ENCODE results near the gene KRTAP20-4.

The KRTAP20-4 gene

DNA sequence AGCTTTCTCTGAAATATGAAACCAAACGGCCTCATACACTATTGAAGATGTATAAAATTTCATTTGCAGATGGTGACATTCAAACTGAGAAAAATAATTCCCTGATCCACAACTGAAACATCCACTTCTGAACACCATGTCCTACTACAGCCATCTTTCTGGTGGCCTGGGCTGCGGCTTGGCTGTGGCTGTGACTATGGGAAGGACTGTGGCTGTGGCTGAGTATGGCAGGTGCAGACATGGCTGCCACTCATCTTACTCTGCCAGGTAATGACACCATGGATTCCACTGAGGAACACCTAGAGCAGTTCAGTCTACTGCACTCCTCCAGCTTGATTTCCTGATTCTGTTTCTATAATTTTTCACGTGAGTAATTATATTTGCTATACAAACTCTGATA is at the start of gene KRTAP20-4:
TSS of gene KRTAP20-4 (plus strand) at position 106 of the 400 bp plus-strand sequence.
- TF ChIP-seq SP1 (IDR thresholded peaks at IDR 0.05) = no peak
- no peak for TF ChIP-seq HDGF (IDR thresholded peaks at IDR 0.05; ENCODE audit: borderline replicate concordance)
- TF ChIP-seq NFRKB (IDR thresholded peaks at IDR 0.05) = no peak
- no peak for TF ChIP-seq FOXM1 (IDR thresholded peaks at IDR 0.05; ENCODE audit: borderline replicate concordance)
- TF ChIP-seq SUZ12 (IDR thresholded peaks at IDR 0.05) = no peak
- no peak for TF ChIP-seq ARNT (IDR thresholded peaks at IDR 0.05)
- TF ChIP-seq, protein P1, sequence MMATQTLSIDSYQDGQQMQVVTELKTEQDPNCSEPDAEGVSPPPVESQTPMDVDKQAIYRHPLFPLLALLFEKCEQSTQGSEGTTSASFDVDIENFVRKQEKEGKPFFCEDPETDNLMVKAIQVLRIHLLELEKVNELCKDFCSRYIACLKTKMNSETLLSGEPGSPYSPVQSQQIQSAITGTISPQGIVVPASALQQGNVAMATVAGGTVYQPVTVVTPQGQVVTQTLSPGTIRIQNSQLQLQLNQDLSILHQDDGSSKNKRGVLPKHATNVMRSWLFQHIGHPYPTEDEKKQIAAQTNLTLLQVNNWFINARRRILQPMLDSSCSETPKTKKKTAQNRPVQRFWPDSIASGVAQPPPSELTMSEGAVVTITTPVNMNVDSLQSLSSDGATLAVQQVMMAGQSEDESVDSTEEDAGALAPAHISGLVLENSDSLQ (IDR thresholded peaks at IDR 0.05) = no peak
- TF ChIP-seq CTBP1 (IDR thresholded peaks at IDR 0.05; ENCODE audit: borderline replicate concordance) = no peak
- TF ChIP-seq BHLHE40 (IDR thresholded peaks at IDR 0.05; ENCODE audit: borderline replicate concordance) = no peak
- no peak for TF ChIP-seq L3MBTL2 (conservative IDR thresholded peaks at IDR 0.05)
- no peak for TF ChIP-seq FOXA1 (IDR thresholded peaks at IDR 0.05)
- no peak for TF ChIP-seq ELF4 (IDR thresholded peaks at IDR 0.05)
- no peak for TF ChIP-seq LEF1 (IDR thresholded peaks at IDR 0.05; ENCODE audit: borderline replicate concordance)
- TF ChIP-seq FOXK2 (IDR thresholded peaks at IDR 0.05) = no peak
- TF ChIP-seq TARDBP (IDR thresholded peaks at IDR 0.05) = no peak
- TF ChIP-seq ZNF384 (IDR thresholded peaks at IDR 0.05) = no peak
- CTCF ChIA-PET = no interaction called here
- POLR2A ChIA-PET = no interaction called here
- DNase-seq (ENCODE audit: extremely low spot score) = no peak

DNA sequence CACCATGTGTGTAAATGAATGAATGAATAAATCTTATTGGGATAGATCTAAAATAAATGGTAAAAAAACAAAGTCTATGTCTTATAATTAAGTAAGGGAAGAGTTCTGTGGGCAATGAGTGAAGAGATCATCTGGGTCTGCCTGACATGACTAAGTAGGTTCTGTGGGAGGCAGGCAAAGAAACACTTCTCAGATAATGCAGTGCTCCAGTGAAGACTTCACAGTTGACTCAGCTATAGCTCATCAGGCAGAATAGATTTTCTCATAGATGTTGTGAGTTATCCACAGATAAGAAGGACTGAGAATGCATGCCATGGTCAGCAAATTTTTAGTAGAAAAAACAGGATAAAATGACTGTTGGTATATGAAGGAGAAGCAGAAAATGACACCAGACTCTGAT is 42.7 kb upstream of the KRTAP20-4 start:
- POLR2A ChIA-PET = no interaction called here
- DNase-seq (ENCODE audit: extremely low spot score) = no peak
- CTCF ChIA-PET = no interaction called here
- TF ChIP-seq BHLHE40 (IDR thresholded peaks at IDR 0.05; ENCODE audit: borderline replicate concordance) (no peak), ARNT (IDR thresholded peaks at IDR 0.05) (no peak), FOXK2 (IDR thresholded peaks at IDR 0.05) (no peak), ZNF384 (IDR thresholded peaks at IDR 0.05) (no peak), ELF4 (IDR thresholded peaks at IDR 0.05) (no peak), LEF1 (IDR thresholded peaks at IDR 0.05; ENCODE audit: borderline replicate concordance) (no peak), TARDBP (IDR thresholded peaks at IDR 0.05) (no peak), SP1 (IDR thresholded peaks at IDR 0.05) (no peak), HDGF (IDR thresholded peaks at IDR 0.05; ENCODE audit: borderline replicate concordance) (no peak), NFRKB (IDR thresholded peaks at IDR 0.05) (no peak), CTBP1 (IDR thresholded peaks at IDR 0.05; ENCODE audit: borderline replicate concordance) (no peak), FOXA1 (IDR thresholded peaks at IDR 0.05) (no peak), L3MBTL2 (conservative IDR thresholded peaks at IDR 0.05) (no peak)
- TF ChIP-seq, protein P1 (IDR thresholded peaks at IDR 0.05) = no peak

DNA sequence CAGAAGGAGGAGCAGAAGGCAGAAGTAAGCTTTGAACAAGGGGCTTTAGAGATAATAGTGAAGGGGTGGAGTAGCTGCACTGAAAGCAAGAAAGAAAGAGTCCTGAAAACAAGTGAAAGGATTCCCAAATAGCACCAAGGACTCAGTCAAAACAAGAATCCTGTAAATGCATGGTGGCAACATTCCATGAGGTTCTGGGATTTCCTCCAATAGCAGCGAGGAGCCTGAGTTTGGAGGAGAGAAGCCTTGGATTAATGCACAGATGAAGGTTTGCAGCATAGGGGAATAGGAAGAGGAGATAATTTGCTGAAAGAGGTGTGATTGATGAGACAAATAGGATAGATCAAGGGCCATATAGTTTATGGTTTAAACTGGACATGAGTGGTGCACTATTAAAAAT is 41.1 kb upstream of the KRTAP20-4 start:
- TF ChIP-seq TARDBP (IDR thresholded peaks at IDR 0.05) (no peak), NFRKB (IDR thresholded peaks at IDR 0.05) (no peak), LEF1 (IDR thresholded peaks at IDR 0.05; ENCODE audit: borderline replicate concordance) (no peak), ELF4 (IDR thresholded peaks at IDR 0.05) (no peak), SP1 (IDR thresholded peaks at IDR 0.05) (no peak), HDGF (IDR thresholded peaks at IDR 0.05; ENCODE audit: borderline replicate concordance) (no peak), FOXA1 (IDR thresholded peaks at IDR 0.05) (no peak), CTBP1 (IDR thresholded peaks at IDR 0.05; ENCODE audit: borderline replicate concordance) (no peak), ZNF384 (IDR thresholded peaks at IDR 0.05) (no peak), SUZ12 (IDR thresholded peaks at IDR 0.05) (no peak), ARNT (IDR thresholded peaks at IDR 0.05) (no peak), FOXK2 (IDR thresholded peaks at IDR 0.05) (no peak), L3MBTL2 (conservative IDR thresholded peaks at IDR 0.05) (no peak), BHLHE40 (IDR thresholded peaks at IDR 0.05; ENCODE audit: borderline replicate concordance) (no peak), FOXM1 (IDR thresholded peaks at IDR 0.05; ENCODE audit: borderline replicate concordance) (no peak)
- TF ChIP-seq, protein P1 (IDR thresholded peaks at IDR 0.05) = no peak
- CTCF ChIA-PET = no interaction called here
- DNase-seq (ENCODE audit: extremely low spot score) = no peak
- POLR2A ChIA-PET = no interaction called here

DNA sequence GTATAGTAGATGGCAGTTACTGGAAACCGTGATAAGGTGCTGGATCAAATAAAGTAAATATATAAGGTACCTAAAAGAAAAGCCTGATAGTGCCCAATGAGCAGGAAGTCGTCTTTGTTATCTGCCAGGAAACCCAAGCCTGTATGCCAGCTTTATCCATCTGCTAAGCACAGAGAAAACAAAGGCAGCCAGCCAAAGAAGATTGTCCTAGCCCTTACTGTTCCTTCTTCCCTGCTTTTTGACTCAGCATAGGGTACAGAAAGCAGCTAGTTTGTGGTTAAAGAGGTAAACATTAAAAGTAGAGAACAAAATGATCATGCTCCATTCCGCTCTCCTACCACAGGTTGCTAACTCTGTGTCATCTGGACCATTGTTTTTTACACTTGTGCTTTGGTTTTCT is 40.3 kb upstream of the KRTAP20-4 start:
- DNase-seq (ENCODE audit: extremely low spot score) = no peak
- CTCF ChIA-PET = no interaction called here
- no peak for TF ChIP-seq TARDBP (IDR thresholded peaks at IDR 0.05)
- TF ChIP-seq, protein P1 (IDR thresholded peaks at IDR 0.05) = no peak
- no peak for TF ChIP-seq BHLHE40 (IDR thresholded peaks at IDR 0.05; ENCODE audit: borderline replicate concordance)
- no peak for TF ChIP-seq NFRKB (IDR thresholded peaks at IDR 0.05)
- no peak for TF ChIP-seq L3MBTL2 (conservative IDR thresholded peaks at IDR 0.05)
- no peak for TF ChIP-seq ZNF384 (IDR thresholded peaks at IDR 0.05)
- TF ChIP-seq CTBP1 (IDR thresholded peaks at IDR 0.05; ENCODE audit: borderline replicate concordance) = no peak
- TF ChIP-seq ELF4 (IDR thresholded peaks at IDR 0.05) = no peak
- no peak for TF ChIP-seq ARNT (IDR thresholded peaks at IDR 0.05)
- TF ChIP-seq SUZ12 (IDR thresholded peaks at IDR 0.05) = no peak
- POLR2A ChIA-PET = no interaction called here

DNA sequence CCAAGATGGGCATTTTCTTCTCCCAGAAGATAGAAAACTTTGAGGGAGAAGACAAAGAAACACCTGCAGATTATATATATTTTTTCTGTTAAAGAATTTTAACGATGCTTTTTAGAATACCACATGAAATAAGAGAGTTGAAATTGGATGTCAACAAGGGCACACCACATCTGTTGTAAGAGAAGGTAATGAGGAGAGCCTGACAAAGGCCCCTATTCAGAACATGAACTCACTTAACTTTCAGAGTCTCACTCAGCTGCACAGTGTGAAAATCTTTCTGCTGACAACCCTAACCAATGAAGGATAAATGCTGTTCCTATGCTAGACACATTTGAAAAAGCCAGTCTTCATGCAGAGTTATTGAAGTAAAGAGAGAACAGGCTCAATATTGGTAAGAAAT is 37.6 kb upstream of the KRTAP20-4 start:
- TF ChIP-seq L3MBTL2 (conservative IDR thresholded peaks at IDR 0.05) (no peak), SP1 (IDR thresholded peaks at IDR 0.05) (no peak), ELF4 (IDR thresholded peaks at IDR 0.05) (no peak), BHLHE40 (IDR thresholded peaks at IDR 0.05; ENCODE audit: borderline replicate concordance) (no peak), TARDBP (IDR thresholded peaks at IDR 0.05) (no peak), ARNT (IDR thresholded peaks at IDR 0.05) (no peak), FOXA1 (IDR thresholded peaks at IDR 0.05) (no peak), NFRKB (IDR thresholded peaks at IDR 0.05) (no peak), SUZ12 (IDR thresholded peaks at IDR 0.05) (no peak), FOXK2 (IDR thresholded peaks at IDR 0.05) (no peak), CTBP1 (IDR thresholded peaks at IDR 0.05; ENCODE audit: borderline replicate concordance) (no peak), LEF1 (IDR thresholded peaks at IDR 0.05; ENCODE audit: borderline replicate concordance) (no peak), ZNF384 (IDR thresholded peaks at IDR 0.05) (no peak), HDGF (IDR thresholded peaks at IDR 0.05; ENCODE audit: borderline replicate concordance) (no peak)
- TF ChIP-seq, protein P1 (IDR thresholded peaks at IDR 0.05) = no peak
- DNase-seq (ENCODE audit: extremely low spot score) = no peak
- ChIA-PET POLR2A (no interaction called here), CTCF (no interaction called here)
